Tibial nerve (tissue), 4 donors: ENCODE data around the gene ADGRL3.

Source experiments
- EP300 ChIP-seq, 2 donors: sonication (generic); formaldehyde crosslinking; IDR thresholded peaks; one replicate each; pipeline ENCODE4 v1.6.1; 2017; ENCODE audit warnings: antibody characterized with exemption in 2 of 2, mild to moderate bottlenecking in 1 of 2
- POLR2A ChIP-seq, 2 donors: fragments of 450-650 bp; IDR thresholded peaks; one replicate each; pipeline ENCODE4 v1.6.1; 2017; ENCODE audit warnings: antibody characterized with exemption in 2 of 2, mild to moderate bottlenecking in 2 of 2, moderate library complexity in 2 of 2
- TF ChIP-seq, protein P1 (sequence below), 5 experiments: fragments of 200-600 bp in 3 of 5; fragments of 450-650 bp in 2 of 5; sonication (generic) in 3 of 5; IDR thresholded peaks; one replicate each; pipeline ENCODE4 v1.5.1; 2016 to 2019; ENCODE audit warnings: antibody characterized with exemption in 5 of 5, mild to moderate bottlenecking in 3 of 5, moderate library complexity in 2 of 5

DNA sequence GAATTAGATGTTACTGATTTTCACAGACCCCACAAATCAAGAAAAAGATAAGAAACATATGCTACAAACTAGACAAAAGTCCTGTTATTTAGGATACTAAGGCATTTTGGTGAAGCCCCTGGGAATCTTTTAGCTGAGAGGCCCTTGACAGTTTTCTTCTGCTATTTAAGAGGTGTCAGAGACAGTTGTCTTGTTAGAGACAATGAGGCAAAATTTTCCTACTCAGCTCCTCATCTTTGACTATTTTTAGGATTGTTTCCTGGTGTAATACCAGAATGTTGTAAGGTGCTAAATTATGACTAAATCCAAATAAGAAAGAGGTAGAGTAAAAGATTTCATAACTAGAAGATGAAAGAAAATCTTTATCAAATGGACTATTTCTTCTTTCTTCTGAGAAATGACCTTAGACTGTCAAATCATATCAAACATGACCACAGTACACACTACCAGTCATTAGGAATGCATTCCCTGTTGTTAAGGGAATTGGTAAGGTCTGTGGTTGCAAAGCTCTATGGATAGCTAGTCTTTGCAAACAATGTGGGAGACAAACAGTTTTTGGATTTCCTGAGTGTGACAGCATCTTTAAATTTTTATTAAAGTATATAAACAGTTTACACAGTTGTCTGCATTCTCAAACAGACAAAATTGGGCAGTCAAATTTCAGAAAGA is 926.1 kb downstream of the ADGRL3 start:
- TF ChIP-seq, protein P1, sequence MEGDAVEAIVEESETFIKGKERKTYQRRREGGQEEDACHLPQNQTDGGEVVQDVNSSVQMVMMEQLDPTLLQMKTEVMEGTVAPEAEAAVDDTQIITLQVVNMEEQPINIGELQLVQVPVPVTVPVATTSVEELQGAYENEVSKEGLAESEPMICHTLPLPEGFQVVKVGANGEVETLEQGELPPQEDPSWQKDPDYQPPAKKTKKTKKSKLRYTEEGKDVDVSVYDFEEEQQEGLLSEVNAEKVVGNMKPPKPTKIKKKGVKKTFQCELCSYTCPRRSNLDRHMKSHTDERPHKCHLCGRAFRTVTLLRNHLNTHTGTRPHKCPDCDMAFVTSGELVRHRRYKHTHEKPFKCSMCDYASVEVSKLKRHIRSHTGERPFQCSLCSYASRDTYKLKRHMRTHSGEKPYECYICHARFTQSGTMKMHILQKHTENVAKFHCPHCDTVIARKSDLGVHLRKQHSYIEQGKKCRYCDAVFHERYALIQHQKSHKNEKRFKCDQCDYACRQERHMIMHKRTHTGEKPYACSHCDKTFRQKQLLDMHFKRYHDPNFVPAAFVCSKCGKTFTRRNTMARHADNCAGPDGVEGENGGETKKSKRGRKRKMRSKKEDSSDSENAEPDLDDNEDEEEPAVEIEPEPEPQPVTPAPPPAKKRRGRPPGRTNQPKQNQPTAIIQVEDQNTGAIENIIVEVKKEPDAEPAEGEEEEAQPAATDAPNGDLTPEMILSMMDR (IDR thresholded peaks at IDR 0.05): no peak
- no peak for TF ChIP-seq POLR2A (IDR thresholded peaks at IDR 0.05)
- TF ChIP-seq EP300 (IDR thresholded peaks at IDR 0.05): no peak
